NT2/D1 (cell line): ENCODE data around the gene PRKCB.

Experiments used
- SUZ12 ChIP-seq: IDR thresholded peaks from 2 replicates; pipeline ENCODE4 v1.6.1; 2011; ENCODE audit not compliant: insufficient read length, insufficient read depth; ENCODE audit errors: extremely low read depth
- YY1 ChIP-seq: IDR thresholded peaks from 2 replicates; pipeline ENCODE4 v1.6.1; 2011; ENCODE audit not compliant: insufficient read length, insufficient read depth
- ZNF274 ChIP-seq: IDR thresholded peaks from 2 replicates; pipeline ENCODE4 v1.6.1; 2011; ENCODE audit warnings: mild to moderate bottlenecking, low read depth, low read length

GRCh38 chr16:24163935-24164334 is 328.2 kb downstream of the PRKCB start:
- no peak for TF ChIP-seq YY1
- no peak for TF ChIP-seq ZNF274
- no peak for TF ChIP-seq SUZ12
